Measurements from ENCODE around the gene RNF130. TPM values are rescaled to one million over a fixed set of nuclear protein-coding genes. Genes with fewer than 3 reads are reported as not detected.

RNF130 gene
- total RNA-seq, 2 donors from 2014 or later: 7.7 to 14.2 TPM

DNA sequence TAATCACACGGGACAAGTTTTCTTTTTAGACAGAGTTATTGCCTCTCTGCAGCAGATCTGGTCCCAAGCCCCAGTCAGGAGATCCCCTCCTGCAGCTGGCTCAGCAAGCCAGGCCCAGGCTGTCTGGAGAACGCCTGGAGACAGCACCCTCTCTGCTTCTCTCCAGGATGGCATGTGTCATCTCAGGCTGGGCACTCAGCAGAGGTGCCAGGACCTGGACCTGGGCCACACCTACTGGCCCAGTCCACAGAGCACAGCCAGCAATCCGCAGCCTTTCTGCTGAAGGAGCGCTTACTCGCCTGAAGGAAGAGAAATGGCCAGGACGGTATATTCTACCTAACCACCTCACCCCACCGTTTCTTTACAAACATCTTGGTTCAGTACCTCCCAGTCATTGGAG is 159.2 kb downstream of the RNF130 start:
- DNase-seq (ENCODE audit: low spot score in 2 of 2) (no peak), ATAC-seq (no peak)
- H3K36me3 Mint-ChIP-seq: no peaks in the 10 kb centered on the region
- H3K9me3 Mint-ChIP-seq: no peaks in the 10 kb centered on the region
- H3K27ac Mint-ChIP-seq: peak overlapping the region in 1 of 2 donors; percentile 55

DNA sequence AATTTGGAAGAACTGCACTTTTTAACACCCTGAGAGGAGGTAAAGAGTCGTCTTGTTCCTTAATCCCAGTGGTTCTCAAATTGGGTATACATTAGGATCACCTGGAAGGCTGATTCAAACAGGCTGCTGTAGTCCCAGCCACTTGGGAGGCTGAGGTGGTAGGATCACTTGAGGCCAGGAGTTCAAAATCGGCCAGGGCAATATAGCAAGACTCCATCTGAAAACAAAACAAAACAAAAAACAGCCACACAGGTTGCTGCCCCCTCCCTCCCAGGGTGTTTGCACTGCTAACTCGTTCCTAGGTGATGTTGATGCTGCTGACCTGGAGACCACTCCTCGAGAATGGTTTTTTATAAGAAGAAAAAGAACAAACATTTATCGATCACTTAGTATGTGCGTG is 162.3 kb downstream of the RNF130 start:
- peaks cover 5 to 8% of the 10 kb centered on the region in 2 donors for H3K36me3 Mint-ChIP-seq
- H3K9me3 Mint-ChIP-seq: no peaks in the 10 kb centered on the region
- ATAC-seq (no peak), DNase-seq (ENCODE audit: low spot score in 2 of 2) (no peak)
- no peak overlapping the region for H3K27ac Mint-ChIP-seq

DNA sequence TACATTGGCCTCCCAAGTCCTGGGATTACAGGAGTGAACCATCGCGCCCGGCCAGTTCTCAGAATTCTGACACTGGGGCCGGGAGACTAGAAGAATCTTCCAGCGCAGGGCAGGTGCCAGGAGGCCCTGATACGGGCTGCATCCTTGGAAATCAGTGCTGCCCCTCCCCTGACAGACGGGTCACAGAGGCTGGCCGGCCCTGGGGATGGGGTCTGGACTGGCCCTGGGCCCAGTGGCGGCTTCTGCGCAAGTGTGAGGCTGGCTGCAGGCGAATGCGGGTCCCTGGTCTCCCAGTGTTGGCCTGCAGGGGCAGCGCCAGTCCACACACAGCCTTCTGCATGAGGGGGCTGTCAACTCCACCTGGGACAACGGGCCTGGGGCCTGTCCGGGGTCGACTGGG is 163.0 kb downstream of the RNF130 start:
- ATAC-seq (no peak), DNase-seq (ENCODE audit: low spot score in 2 of 2) (no peak)
- Mint-ChIP-seq H3K36me3 (peaks cover 5 to 8% of the 10 kb centered on the region in 2 donors), H3K9me3 (no peaks in the 10 kb centered on the region), H3K27ac (peak overlapping the region in 1 of 2 donors; percentile 76)

- H3K36me3 Mint-ChIP-seq: peaks cover 5 to 8% of the 10 kb centered on the region in 2 donors
- H3K9me3 Mint-ChIP-seq: no peaks in the 10 kb centered on the region
- H3K27ac Mint-ChIP-seq: peak within 1 kb of the TSS; percentile 87 to 93
- DNase-seq (ENCODE audit: low spot score in 2 of 2) (peak; percentile 71 to 76), ATAC-seq (peak; percentile 95 to 96)
Measured at GRCh38 chr5:179907556-179908324, 163.8 kb downstream of the RNF130 start, which contains the start of gene TBC1D9B. TBC1D9B (minus strand) TSS chr5:179907897; CDS start chr5:179907821, 76 bp downstream.

- peaks cover 5 to 8% of the 10 kb centered on the region in 2 donors for H3K36me3 Mint-ChIP-seq
- DNase-seq (ENCODE audit: low spot score in 2 of 2): peak in 1 of 2 donors; percentile 35
- ATAC-seq: peak; percentile 33 to 39
- peak overlapping the region; percentile 87 to 93 for H3K27ac Mint-ChIP-seq
- no peaks in the 10 kb centered on the region for H3K9me3 Mint-ChIP-seq
Measured at GRCh38 chr5:179906795-179907555, 164.6 kb downstream of the RNF130 start.

GRCh38 chr5:179906294-179906794 is 165.2 kb downstream of the RNF130 start:
- ATAC-seq: no peak
- DNase-seq (ENCODE audit: low spot score in 2 of 2): no peak
- peak overlapping the region; percentile 29 to 87 for H3K27ac Mint-ChIP-seq
- no peaks in the 10 kb centered on the region for H3K9me3 Mint-ChIP-seq
- H3K36me3 Mint-ChIP-seq: peaks cover 5 to 8% of the 10 kb centered on the region in 2 donors

- peaks cover 5 to 8% of the 10 kb centered on the region in 2 donors for H3K36me3 Mint-ChIP-seq
- peak overlapping the region in 1 of 2 donors; percentile 60 for H3K27ac Mint-ChIP-seq
- ATAC-seq: no peak
Measured at GRCh38 chr5:179905161-179905560, 166.4 kb downstream of the RNF130 start.

More at GRCh38 chr5:179905161-179905560, 166.4 kb downstream of the RNF130 start:
- H3K9me3 Mint-ChIP-seq: no peaks in the 10 kb centered on the region
- DNase-seq (ENCODE audit: low spot score in 2 of 2): no peak

Other genes with a start within 250 kb of the RNF130 start
- gene MRNIP, start 212.9 kb downstream of the RNF130 start, total RNA-seq: 10 to 100 TPM; 15.0 to 25.1 TPM
- 100 to 1,000 TPM in 1 of 2 donors, 10 to 100 TPM in 1; 21.2 to 153 TPM for gene TBC1D9B, start 163.9 kb downstream of the RNF130 start, total RNA-seq
- gene RASGEF1C, start 137.5 kb upstream of the RNF130 start, total RNA-seq: not detected
- gene MAPK9, start 220.3 kb upstream of the RNF130 start, total RNA-seq: 10 to 100 TPM; 32.3 to 35.9 TPM